HG02973 (cell line): ENCODE results near the gene HMCN1.

ENCODE experiments used
- ATAC-seq: cut with Tn5 transposase; IDR thresholded peaks from one replicate; pipeline ENCODE4 v1.9.1; 2021; ENCODE audit warnings: moderate library complexity; ENCODE audit not compliant: unreplicated experiment

Gene HMCN1

DNA sequence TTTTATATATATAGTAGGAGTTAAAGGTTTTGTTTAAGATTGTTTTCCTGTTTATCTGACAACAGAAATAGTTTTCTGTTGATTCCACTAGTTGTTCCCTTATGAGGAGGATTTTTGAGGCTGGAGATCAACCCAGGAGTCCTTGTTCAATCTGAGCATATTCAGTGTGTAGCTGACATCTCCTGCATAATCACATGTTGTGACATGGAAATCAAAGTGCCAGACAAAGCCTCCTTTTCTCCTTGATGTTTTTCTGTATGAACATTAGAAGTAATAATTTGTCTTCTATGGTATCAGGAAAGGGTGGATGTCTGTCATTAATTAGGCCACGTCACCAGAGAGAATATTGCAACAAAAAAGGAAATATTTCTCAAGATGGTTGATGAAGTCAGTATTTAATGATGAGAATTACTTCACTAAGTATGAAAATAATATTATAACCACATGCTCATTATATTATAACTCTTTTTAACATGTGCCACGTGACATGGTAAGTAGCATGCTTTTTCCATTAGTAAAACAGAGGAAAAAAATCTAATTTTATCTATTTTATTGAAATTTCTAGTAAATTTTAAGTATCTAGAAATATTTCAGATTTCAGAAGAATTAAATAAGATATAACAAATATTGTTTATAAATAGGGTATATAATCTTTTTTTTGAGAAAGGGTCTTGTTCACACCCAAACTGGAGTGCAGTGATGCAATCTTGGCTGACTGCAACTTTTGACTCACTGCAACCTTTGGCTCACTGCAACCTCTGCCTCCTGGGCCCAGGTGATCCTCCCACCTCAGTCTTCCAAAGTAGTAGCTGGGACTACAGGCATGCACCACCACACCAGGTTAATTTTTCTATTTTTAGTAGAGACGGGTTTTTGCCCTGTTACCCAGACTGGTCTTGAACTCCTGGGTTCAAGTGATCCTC is 223.5 kb downstream of the HMCN1 start:
- no peak for ATAC-seq

DNA sequence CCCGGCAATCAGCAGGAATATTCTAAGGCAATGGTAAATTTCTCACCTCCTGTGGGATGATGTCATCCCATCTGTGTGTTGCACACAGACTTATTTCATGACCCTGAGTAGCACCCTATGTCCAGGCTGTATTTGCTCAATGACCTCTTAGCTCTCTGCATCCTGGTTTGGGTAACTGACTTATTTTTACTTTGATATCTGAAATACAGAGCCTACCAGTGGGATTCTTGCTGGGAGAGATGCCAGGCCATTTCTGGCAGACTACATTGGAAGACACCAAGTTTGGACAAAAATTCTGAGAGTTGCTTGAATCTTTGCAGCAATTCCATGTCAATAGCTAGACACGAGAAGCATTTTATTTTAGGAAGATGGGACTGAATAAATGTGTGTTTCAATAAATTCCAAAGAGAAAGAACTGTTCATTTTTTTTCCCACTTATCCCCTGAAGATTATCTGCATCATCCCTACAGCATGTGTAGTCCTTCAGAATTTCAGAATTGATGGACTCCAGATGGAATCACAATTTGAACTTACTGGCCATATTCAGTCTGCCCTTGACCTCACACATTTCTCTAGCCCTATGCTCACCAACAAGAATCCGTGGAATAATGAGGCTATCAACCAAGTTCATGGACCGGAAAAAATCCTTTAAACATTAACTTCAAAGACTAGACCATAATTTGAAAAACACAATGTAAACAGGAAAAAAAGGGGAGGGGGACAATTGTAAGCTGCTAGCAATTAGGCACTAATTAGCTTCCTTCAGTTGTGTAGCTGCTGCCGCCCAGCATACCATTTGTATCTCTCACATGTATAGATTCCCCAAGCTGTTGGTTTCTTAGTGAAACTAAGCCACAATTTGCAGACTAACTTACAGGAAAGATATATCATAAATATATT is 226.5 kb downstream of the HMCN1 start:
- ATAC-seq: no peak

DNA sequence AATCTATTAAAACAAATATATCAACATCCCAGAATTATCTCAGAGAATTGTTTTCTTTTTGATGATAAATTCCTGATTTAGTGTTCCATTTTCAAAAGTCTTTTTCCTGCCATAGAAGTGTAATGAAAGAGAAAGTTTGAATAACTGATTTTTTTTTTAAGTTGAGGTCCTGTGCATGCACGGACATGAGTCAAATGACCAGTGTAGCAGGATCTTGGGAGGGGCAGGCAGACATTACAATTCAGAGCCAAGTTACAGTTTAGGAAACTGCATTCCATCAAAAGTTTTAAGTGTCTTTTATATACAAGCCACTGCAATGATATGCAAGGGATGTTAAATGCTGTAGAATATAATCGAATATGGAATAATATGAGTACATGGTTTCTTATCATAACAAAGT is 227.5 kb downstream of the HMCN1 start:
- no peak for ATAC-seq

DNA sequence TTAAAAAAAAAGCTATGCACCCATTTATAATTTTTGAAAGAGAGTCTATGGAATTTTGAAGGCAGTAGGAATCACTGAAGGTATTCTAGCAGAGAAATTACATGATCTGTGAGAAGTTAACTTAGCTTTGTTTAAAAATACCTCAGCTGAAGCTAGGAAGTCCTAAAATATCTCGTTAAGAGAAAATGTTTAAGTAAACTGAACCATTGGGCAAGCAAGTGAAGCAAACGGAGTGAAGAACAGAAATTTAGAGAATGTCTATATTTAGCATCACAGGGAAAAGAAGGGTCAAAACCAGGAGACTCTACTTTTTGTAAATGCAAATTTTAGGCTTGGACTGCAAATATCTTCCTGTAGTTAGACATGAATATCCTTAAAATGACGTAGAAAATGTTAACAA is 230.8 kb downstream of the HMCN1 start:
- ATAC-seq: no peak

DNA sequence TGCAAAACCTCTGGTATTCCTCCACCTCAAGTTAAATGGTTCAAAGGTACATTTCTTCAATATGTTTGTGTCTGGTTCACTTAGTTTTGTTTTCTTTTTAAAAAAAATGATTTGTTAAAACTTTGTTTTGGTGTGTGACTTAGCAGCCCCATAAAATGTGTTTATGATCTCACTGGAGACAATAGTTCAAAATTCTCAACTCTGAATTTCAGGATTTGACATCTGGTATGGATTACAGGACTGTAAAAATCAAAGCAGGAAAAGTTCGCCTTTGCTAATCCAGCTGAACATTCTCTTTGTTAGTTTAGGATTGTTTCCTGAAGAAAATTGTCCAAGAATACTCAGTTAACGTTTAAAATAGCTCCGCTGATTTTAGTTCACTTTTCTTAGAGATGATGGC is 231.7 kb downstream of the HMCN1 start:
- no peak for ATAC-seq

DNA sequence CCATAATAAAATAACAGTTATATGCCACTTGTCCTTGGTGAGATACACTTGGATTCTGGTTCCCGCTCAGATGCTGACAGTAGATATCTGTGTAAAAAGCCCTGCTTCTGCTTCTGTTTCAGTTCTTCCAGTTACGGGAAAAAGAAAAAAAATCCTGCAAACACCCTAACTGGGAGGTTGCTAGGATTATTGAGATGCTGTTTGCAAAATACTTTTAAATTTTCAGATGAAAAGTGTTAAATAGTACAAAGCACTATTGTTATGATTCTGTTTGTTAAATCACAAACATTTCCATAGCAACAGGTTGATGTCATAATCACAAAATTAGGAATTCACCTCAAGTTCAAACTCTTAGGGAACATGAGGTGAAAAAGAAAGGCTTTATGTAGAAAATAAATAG is 232.3 kb downstream of the HMCN1 start:
- ATAC-seq: no peak

DNA sequence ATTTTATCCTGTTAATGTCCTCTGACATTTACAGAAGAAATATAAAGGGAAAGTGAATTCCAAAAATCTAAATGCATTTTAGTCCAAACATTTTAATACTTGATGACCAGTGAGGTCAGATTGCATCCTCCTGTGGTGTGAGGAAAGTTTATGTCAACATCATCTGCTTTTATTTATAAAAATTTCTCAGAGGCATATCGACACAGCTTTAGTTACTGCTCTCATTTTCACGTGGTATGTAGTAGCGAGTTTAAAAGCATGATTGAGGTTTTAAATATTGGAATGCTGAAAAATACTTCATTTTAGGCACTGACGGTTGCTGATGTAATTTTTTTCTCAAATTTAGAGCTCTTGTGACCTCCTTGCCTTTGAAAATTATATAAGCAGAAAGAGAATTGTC is 234.8 kb downstream of the HMCN1 start:
- no peak for ATAC-seq

DNA sequence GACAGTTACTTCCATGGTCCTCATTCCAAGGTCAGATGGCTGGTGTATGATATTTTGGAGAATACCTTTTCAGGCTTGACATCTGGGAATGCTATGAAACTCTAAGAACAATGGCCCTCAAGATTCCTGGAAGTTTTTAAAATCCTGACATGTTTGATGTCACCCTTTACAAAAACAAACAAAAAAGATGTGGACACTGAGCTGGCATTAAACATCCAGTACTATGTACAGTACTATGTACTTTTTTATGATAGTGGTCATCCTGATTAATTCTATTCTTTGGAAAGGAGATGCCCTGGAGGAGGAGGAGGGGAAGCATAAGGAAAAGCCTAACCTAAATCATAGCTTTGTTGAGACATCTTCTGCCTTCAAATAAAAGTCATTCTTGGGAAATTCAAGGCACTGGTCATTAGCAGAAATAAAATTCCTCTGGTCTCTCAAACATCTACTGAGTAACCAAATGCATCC is 235.4 kb downstream of the HMCN1 start:
- ATAC-seq: no peak

DNA sequence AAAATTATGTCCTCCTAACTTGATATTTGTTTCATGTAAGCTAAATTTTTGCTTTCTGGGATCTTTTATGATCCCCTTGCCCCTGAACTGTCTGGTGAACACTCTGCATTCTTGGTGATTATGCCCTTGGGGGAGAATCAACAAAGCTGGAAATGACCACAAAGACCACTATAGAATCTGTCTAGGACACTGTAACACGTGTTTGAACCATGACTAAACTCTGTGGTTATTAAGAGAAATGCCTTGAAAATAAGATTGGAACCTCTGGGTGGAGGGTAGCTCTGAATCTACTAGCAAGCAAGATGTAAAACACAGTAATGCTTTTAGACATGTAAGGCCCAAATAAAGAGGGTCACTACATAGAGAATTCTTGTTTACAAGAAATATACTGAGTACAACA is 237.5 kb downstream of the HMCN1 start:
- ATAC-seq: no peak

DNA sequence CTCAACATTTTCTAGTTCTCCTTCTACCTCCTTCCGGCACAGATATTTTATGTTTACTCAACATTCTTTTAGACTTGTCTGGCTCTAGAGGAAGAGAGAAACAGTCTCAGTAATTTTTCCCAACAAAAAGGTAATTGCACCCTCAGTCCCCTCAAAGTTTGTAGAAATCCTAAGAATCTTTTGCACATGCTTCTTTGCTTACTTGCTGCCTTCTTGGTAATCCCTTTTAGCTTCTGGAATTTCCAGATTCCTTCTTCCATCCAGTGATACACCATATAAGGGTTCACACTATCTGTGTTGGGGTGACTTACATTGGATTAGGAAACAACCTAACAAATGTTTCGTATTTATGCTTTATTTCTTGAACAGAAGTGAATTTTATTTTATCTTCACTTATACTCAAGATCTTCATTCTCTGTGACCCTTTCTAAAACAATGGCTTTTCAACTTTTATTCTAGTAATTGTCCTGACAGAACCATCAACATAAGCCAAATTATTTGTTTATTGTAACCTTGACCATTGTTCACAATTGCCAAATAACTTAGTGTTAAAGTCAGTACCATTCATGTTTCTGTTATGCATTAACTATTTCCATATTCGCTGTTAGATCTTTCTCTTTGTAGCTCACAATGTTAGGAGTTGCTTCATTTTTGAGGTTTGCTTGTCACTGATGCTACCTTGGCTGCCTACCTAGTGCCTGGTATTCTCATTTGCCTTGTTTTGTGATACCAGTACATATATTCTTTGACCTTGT is 238.1 kb downstream of the HMCN1 start:
- no peak for ATAC-seq

DNA sequence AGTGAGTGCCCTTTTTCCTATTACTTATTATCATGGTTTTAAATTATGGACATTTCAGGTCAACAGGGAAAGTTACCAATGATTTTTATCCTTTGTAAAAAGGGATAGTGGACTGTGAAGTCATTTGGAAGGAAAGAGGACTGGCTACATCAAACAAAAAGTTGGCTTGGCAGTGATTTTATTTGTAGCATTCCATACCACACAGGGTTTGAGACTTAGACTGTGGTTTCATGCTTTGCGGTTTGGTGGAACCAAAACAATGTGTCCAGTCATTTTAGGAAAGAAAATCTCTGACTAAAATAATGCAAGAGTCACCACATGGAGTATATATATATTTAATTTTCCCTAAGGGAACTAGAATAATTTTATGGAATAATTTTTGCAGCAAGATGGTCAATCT is 239.5 kb downstream of the HMCN1 start:
- ATAC-seq: no peak

DNA sequence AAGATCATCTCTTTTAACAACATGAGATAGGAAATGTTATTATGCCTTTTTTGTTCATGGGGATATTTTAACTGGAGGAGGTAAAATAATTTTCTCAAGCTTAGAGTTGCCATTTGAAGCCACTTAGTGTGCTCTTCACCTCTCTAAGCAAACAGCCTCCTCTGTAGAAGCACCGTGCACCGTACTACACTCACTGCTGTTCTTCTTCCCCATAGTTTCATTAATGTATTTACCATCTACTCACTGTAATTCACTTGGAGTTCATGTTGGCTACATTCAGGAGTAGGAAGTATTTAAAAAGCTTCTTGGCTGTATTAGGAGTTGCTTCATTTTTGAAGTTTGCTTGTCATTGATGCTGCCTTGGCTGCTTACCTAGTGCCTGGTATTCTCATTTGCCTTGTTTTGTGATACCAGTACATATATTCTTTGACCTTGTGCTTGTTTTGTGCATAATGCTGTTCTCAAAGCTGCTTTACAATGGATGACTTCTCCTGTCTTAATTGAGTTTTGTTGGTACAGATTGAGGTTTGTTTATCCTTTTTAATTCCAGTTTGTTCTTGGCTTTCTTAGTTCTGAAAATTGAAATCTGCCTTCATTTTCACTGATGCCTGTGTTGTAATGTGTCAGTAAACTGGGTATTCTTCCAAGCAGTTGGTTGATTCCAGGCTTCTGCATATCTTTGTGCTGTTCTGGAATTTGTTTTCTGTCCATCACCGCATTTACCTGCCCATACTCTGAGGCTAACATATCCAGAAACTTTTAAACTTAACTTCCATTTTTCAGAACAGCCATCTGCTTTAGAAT is 240.4 kb downstream of the HMCN1 start:
- no peak for ATAC-seq

DNA sequence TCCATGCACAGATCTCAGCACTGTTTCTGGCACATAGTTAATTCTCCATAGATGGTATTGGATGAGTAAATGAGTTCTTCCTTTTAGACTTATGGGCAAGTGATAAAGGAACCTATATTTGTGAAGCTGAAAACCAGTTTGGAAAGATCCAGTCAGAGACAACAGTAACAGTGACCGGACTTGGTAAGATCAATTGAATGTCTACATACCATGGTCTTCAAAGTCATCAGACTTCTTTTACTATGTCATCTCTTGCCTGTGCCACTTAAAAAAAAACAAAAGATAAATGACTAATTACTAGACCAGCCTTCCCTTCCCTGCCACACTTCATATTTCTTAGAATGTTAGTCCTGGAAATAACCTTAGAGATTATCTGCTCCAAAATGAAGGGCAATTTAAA is 246.7 kb downstream of the HMCN1 start:
- ATAC-seq: no peak

DNA sequence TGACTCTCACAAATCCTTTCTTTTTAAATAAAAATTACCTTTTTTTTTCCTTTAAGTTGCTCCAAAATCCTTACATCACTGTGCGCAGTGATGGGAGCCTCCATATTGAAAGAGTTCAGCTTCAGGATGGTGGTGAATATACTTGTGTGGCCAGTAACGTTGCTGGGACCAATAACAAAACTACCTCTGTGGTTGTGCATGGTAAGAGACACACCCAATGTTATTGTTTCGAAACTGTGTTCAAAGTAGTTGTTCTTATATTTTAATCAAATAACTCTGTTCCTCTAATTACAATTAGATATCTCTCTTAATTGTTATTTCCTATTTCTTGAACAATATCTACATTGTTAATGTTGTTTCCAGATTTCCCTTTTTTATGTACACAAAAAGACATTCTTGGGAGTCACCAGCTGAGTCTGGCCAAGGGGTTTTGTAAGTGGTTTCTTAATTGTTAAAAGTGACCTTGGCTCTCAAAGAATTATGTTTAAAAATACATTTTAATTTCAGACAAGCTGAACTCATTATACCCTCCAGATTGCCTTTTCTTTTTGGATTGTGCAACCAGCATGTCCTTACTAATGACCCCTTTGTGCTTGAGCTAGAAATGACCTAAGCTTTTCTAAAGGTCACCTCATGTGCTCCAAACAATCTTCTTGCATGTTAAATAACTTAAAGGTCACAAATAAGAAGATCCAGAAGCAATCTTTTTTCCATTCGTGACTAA is 250.1 kb downstream of the HMCN1 start:
- no peak for ATAC-seq

DNA sequence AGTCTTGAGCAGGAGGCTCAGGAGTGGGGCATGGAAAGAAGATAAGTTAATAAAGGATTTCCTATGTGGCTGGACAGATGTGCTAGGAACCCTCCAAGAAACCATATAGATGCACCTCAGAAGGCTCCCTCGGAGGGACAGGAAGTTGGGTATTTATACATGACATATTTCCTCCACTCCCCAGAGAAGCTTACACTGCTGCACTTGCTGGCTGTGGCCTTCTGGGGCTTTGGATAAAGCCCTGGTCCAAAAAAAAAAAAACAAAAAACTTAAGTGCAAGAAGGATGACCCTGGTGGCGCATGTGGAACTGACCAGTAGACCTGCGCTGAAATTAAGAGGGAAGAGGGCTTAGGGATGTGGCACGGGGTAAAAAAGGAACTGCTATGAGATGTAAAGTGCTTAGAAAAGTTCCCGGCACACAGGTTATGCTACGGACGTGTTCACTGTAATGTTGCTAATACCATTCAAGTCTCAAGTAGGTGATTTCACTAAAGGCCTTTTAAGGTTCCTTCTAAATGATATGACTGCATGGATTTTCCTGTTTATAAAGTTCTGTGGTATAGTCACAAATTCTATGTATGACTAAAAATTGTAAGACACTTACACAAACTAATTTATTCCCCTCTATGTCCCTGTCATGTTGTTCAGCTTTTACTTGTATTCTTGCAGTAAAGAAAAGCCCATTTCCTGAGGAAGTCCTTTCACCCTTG is 253.6 kb downstream of the HMCN1 start:
- no peak for ATAC-seq

DNA sequence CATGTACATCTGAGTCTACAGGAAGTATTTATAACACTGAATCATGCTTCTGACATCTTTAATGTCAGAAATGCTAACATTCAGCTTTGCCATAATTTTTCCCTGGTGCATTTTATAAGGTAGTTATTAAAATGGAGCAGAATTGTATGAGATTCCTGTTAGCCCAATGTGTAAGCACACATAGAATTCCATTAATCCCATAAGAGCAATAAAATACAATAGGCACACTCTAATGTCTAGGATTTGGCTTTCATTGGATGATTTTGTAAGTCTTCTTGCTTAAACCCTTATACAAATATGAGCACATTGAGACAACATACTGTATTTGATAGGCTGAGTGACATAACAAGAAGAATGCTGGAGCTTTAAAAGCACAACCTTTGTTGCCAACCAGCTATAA is 256.4 kb downstream of the HMCN1 start:
- no peak for ATAC-seq

DNA sequence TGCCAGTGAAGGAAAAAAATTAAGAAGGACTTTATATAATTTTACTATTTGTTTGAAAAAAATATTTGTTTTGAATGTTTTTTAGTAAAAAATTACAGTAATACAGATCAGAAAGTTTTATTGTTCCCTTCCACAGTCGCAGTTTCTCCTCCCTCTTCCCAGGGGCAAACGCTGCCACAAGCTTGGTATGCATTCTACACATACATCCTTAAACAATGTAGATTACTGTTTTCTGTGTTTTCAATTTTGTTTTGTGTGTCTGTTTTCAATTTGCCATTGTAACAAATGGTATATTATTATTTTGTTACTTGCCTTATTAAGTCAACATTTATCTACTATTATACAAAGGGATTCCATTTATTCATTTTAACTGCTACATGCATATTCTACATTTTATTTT is 257.1 kb downstream of the HMCN1 start:
- ATAC-seq: no peak

DNA sequence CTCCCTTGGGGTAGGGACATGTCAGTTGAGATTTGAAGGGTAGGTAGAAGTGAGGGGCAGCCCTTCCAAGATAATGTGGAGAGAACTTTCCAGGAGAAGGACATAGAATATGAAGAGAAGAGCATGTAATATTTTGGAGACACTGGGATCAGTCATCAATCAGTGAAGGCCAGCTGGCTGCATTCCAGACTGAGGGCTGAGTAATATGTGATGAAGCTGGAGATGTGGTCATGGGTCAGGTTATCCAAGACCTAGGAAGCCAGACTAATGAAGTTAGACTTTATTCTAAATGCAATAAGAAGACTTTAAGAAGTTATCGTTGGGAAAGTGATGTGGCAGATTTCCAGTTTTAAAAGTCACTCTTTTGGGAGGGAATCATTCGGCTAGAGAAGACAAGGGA is 262.0 kb downstream of the HMCN1 start:
- ATAC-seq: no peak

DNA sequence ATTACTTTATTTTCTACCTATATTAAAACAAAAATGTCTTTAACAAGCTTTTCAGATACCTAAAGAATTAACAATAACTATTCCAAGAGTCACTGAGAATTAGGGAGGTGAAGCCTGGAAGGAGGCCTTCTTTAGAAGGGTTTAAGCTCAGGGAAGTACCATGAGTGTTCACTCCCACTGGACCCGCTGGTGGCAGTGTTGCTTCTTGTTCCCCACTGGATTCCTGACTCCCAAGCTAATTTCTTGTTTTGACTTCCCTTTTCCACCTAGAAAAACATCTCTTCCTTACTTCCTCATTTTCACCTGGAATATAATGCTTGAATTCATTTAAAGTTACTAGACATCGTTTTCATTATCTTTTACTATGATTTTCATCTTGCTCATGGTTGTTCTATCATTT is 264.2 kb downstream of the HMCN1 start:
- ATAC-seq: no peak
